Activated naive CD8-positive, alpha-beta T cell treated with anti-CD3 and anti-CD28 coated beads, Interleukin-2, amount 50 U/mL, for 24 hours (primary cell): Measurements from ENCODE around the gene NPAS4.
"Not testable (repeated sequence)": the region's sequence is repeated elsewhere in the genome, so short reads cannot be mapped to it uniquely, and the experiment has no call there.

Source experiments
- ATAC-seq: fragments of 150-1000 bp; cut with Tn5 transposase; one replicate; pipeline ENCODE4 v1.10.0; 2021
- DNase-seq: peaks from one replicate; pipeline ENCODE4 v3.0.0; 2021
- H3K27ac Mint-ChIP-seq: one replicate; pipeline ENCODE4 v1.8.0; 2021; ENCODE audit warnings: mild to moderate bottlenecking, mixed read lengths
- H3K27me3 Mint-ChIP-seq: one replicate; pipeline ENCODE4 v1.8.0; 2021; ENCODE audit warnings: mixed read lengths
- H3K36me3 Mint-ChIP-seq: one replicate; pipeline ENCODE4 v1.8.0; 2021; ENCODE audit warnings: low read depth, mixed read lengths
- H3K4me1 Mint-ChIP-seq: one replicate; pipeline ENCODE4 v1.8.0; 2021; ENCODE audit warnings: mixed read lengths
- H3K4me3 Mint-ChIP-seq: one replicate; pipeline ENCODE4 v1.8.0; 2021; ENCODE audit warnings: mild to moderate bottlenecking, moderate library complexity, mixed read lengths
- H3K9me3 Mint-ChIP-seq: one replicate; pipeline ENCODE4 v1.8.0; 2021; ENCODE audit warnings: mixed read lengths

Gene NPAS4

GRCh38 chr11:66457826-66458225 lies 37.0 kb downstream of the NPAS4 start:
- Mint-ChIP-seq H3K36me3 (no peaks in the 10 kb centered on the region), H3K4me1 (peaks cover 47% of the 10 kb centered on the region), H3K4me3 (no peak overlapping the region), H3K27me3 (peaks cover 2% of the 10 kb centered on the region), H3K27ac (no peak overlapping the region), H3K9me3 (no peaks in the 10 kb centered on the region)
- DNase-seq = no peak
- no peak for ATAC-seq

GRCh38 chr11:66459138-66459778 lies 38.4 kb downstream of the NPAS4 start:
- H3K36me3 Mint-ChIP-seq = no peaks in the 10 kb centered on the region
- H3K27me3 Mint-ChIP-seq = peaks cover 2% of the 10 kb centered on the region
- H3K9me3 Mint-ChIP-seq = no peaks in the 10 kb centered on the region
- peak; percentile 86 for ATAC-seq
- DNase-seq = peak; percentile 40
- H3K27ac Mint-ChIP-seq = peak overlapping the region; percentile 83
- peak overlapping the region; percentile 1 for H3K4me3 Mint-ChIP-seq
- peaks cover 46% of the 10 kb centered on the region for H3K4me1 Mint-ChIP-seq

GRCh38 chr11:66462010-66462409 lies 41.2 kb downstream of the NPAS4 start:
- no peak for ATAC-seq
- DNase-seq = no peak
- no peaks in the 10 kb centered on the region for H3K27me3 Mint-ChIP-seq
- peaks cover 54% of the 10 kb centered on the region for H3K4me1 Mint-ChIP-seq
- H3K36me3 Mint-ChIP-seq = no peaks in the 10 kb centered on the region
- H3K4me3 Mint-ChIP-seq = no peak overlapping the region
- H3K9me3 Mint-ChIP-seq = no peaks in the 10 kb centered on the region
- no peak overlapping the region for H3K27ac Mint-ChIP-seq

GRCh38 chr11:66462911-66463310 lies 42.1 kb downstream of the NPAS4 start:
- no peaks in the 10 kb centered on the region for H3K9me3 Mint-ChIP-seq
- no peaks in the 10 kb centered on the region for H3K36me3 Mint-ChIP-seq
- no peak overlapping the region for H3K27ac Mint-ChIP-seq
- no peak overlapping the region for H3K4me3 Mint-ChIP-seq
- no peaks in the 10 kb centered on the region for H3K27me3 Mint-ChIP-seq
- peaks cover 54% of the 10 kb centered on the region for H3K4me1 Mint-ChIP-seq
- DNase-seq = no peak
- no peak for ATAC-seq

- not testable (repeated sequence) for H3K36me3 Mint-ChIP-seq, H3K27ac Mint-ChIP-seq, DNase-seq, ATAC-seq, H3K27me3 Mint-ChIP-seq, H3K9me3 Mint-ChIP-seq, H3K4me3 Mint-ChIP-seq
- peaks cover 51% of the 10 kb centered on the region for H3K4me1 Mint-ChIP-seq
Observed at GRCh38 chr11:66464116-66464515, 43.3 kb downstream of the NPAS4 start.

- Mint-ChIP-seq H3K9me3 (no peaks in the 10 kb centered on the region), H3K27ac (no peak overlapping the region), H3K27me3 (no peaks in the 10 kb centered on the region), H3K36me3 (no peaks in the 10 kb centered on the region), H3K4me3 (no peak overlapping the region), H3K4me1 (peaks cover 44% of the 10 kb centered on the region)
- no peak for ATAC-seq
- DNase-seq = no peak
Observed at GRCh38 chr11:66464916-66465315, 44.1 kb downstream of the NPAS4 start.

- peak overlapping the region; percentile 35 for H3K27ac Mint-ChIP-seq
- no peak for DNase-seq
- peaks cover 48% of the 10 kb centered on the region for H3K4me1 Mint-ChIP-seq
- H3K36me3 Mint-ChIP-seq = no peaks in the 10 kb centered on the region
- H3K27me3 Mint-ChIP-seq = no peaks in the 10 kb centered on the region
- no peak for ATAC-seq
- H3K4me3 Mint-ChIP-seq = peak overlapping the region; percentile 72
- H3K9me3 Mint-ChIP-seq = no peaks in the 10 kb centered on the region
Observed at GRCh38 chr11:66465373-66466224, 44.8 kb downstream of the NPAS4 start.

- Mint-ChIP-seq H3K36me3 (no peaks in the 10 kb centered on the region), H3K27ac (peak within 1 kb of the TSS; percentile 35), H3K4me3 (peak within 1 kb of the TSS; percentile 80), H3K9me3 (no peaks in the 10 kb centered on the region), H3K27me3 (no peaks in the 10 kb centered on the region), H3K4me1 (peaks cover 53% of the 10 kb centered on the region)
- ATAC-seq = peak; percentile 77
- DNase-seq = peak; percentile 95
Observed at GRCh38 chr11:66466225-66467033, 45.6 kb downstream of the NPAS4 start, which contains the start of gene PELI3. Gene PELI3 (plus strand): TSS chr11:66466905. CDS start chr11:66468129, 1,224 bp downstream.

- ATAC-seq = peak; percentile 29
- H3K27ac Mint-ChIP-seq = peak overlapping the region; percentile 22
- peak overlapping the region; percentile 80 for H3K4me3 Mint-ChIP-seq
- H3K9me3 Mint-ChIP-seq = no peaks in the 10 kb centered on the region
- H3K36me3 Mint-ChIP-seq = no peaks in the 10 kb centered on the region
- DNase-seq = peak; percentile 48
- no peaks in the 10 kb centered on the region for H3K27me3 Mint-ChIP-seq
- H3K4me1 Mint-ChIP-seq = peaks cover 51% of the 10 kb centered on the region
Observed at GRCh38 chr11:66467034-66467659, 46.3 kb downstream of the NPAS4 start.

- DNase-seq = peak; percentile 50
- no peaks in the 10 kb centered on the region for H3K27me3 Mint-ChIP-seq
- peak; percentile 64 for ATAC-seq
Observed at GRCh38 chr11:66467756-66468155, 46.9 kb downstream of the NPAS4 start.

GRCh38 chr11:66468691-66469090 lies 47.9 kb downstream of the NPAS4 start:
- Mint-ChIP-seq H3K36me3 (no peaks in the 10 kb centered on the region), H3K9me3 (no peaks in the 10 kb centered on the region), H3K4me1 (peaks cover 40% of the 10 kb centered on the region), H3K27me3 (no peaks in the 10 kb centered on the region), H3K4me3 (no peak overlapping the region), H3K27ac (no peak overlapping the region)
- ATAC-seq (no peak), DNase-seq (no peak)

More at GRCh38 chr11:66467756-66468155, 46.9 kb downstream of the NPAS4 start:
- Mint-ChIP-seq H3K9me3 (no peaks in the 10 kb centered on the region), H3K4me1 (peaks cover 46% of the 10 kb centered on the region), H3K4me3 (peak overlapping the region; percentile 80), H3K36me3 (no peaks in the 10 kb centered on the region), H3K27ac (peak overlapping the region; percentile 22)

GRCh38 chr11:66469441-66469840 lies 48.6 kb downstream of the NPAS4 start:
- H3K4me1 Mint-ChIP-seq = peaks cover 40% of the 10 kb centered on the region
- no peak overlapping the region for H3K4me3 Mint-ChIP-seq
- H3K27ac Mint-ChIP-seq = no peak overlapping the region
- ATAC-seq (no peak), DNase-seq (no peak)
- no peaks in the 10 kb centered on the region for H3K36me3 Mint-ChIP-seq
- H3K27me3 Mint-ChIP-seq = no peaks in the 10 kb centered on the region
- no peaks in the 10 kb centered on the region for H3K9me3 Mint-ChIP-seq

- no peaks in the 10 kb centered on the region for H3K36me3 Mint-ChIP-seq
- ATAC-seq (no peak), DNase-seq (no peak)
- H3K4me1 Mint-ChIP-seq = peaks cover 38% of the 10 kb centered on the region
- H3K4me3 Mint-ChIP-seq = no peak overlapping the region
- H3K27me3 Mint-ChIP-seq = no peaks in the 10 kb centered on the region
- no peak overlapping the region for H3K27ac Mint-ChIP-seq
- H3K9me3 Mint-ChIP-seq = no peaks in the 10 kb centered on the region
Observed at GRCh38 chr11:66470015-66470414, 49.2 kb downstream of the NPAS4 start.

GRCh38 chr11:66471142-66471541 lies 50.3 kb downstream of the NPAS4 start:
- DNase-seq (no peak), ATAC-seq (no peak)
- Mint-ChIP-seq H3K27me3 (no peaks in the 10 kb centered on the region), H3K36me3 (no peaks in the 10 kb centered on the region), H3K9me3 (no peaks in the 10 kb centered on the region), H3K4me3 (no peak overlapping the region), H3K4me1 (peaks cover 26% of the 10 kb centered on the region), H3K27ac (no peak overlapping the region)
